IPS-18c (cell line): ENCODE results near the gene PRDM13.
"Not testable (repeated sequence)": the region's sequence is repeated elsewhere in the genome, so short reads cannot be mapped to it uniquely, and the experiment has no call there.

Experiments
- H3K4me3 ChIP-seq: 2 replicates; pipeline ENCODE4 v1.7.0; 2013; ENCODE audit warnings: low read depth, mild to moderate bottlenecking, low read length, moderate library complexity; ENCODE audit not compliant: insufficient read depth
- H3K9me3 ChIP-seq: one replicate; pipeline ENCODE4 v1.6.1; 2013; ENCODE audit warnings: mild to moderate bottlenecking, low read length, moderate library complexity; ENCODE audit not compliant: control insufficient read depth, insufficient read depth

Gene PRDM13

DNA sequence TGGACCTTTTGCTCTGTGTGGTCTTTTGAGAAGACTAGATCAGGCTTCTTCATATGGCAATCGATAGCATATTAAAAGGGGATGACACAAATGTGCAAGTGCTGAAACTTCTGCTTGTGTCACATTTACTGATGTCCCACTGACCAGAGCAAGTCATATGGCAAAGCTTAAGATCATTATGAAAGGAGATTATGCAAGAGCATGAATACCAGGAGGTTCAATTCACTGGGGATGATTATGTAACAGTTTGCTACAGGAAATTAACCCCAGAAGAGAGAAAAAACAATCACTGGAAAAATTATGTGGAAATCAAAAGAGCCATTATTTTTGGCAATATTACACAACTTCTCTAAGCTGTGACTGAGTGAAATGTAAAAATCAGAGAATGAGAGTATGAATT is 13.7 kb upstream of the PRDM13 start:
- H3K9me3 ChIP-seq: no peaks in the 10 kb centered on the region
- H3K4me3 ChIP-seq: no peak overlapping the region

GRCh38 chr6:99594696-99595095 is 11.9 kb upstream of the PRDM13 start:
- not testable (repeated sequence) for H3K4me3 ChIP-seq, H3K9me3 ChIP-seq

DNA sequence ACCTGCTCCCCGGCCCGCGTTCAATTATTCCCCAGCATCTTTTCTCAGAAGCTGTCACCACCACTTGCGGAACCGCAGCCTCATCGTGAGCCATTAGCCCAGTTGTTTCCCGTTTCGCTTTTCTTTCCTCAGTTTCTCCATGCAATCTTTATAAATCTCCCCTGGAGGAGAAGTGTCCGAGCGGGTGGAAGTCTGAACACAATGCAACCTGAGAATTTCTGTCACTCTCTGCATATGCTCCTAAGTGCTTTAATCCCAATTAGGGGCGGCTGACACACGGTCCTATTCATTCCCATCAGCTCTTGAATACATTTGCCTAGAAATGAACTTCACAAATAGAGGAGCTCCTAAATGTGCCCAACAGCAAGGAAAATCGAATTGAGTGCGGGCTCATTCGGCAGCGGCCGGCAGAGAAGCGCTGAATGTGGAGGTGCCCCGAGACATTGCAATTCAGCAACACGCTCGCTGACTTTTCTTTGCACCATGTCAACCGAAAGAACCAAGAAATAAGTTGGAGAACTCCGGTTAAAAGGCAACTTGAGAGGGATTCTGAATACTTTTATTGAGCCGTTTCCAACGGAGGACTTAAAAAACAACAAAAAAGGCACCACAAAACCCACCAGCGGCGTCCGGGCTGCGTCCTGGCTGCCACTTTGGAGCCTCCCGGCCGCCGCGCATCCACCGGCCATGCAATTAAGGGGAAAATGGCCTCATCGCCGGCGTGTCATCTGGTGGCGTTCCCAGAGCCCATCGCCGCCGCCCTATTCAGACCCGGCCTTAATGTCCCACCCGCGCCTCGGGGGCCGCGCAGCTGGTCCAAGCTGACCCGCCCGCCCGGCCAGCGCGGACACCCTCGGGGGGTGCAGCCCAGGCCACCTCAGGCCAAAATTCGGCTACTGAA is 3.9 kb upstream of the PRDM13 start:
- peaks cover 4% of the 10 kb centered on the region for H3K9me3 ChIP-seq
- peak overlapping the region; percentile 31 for H3K4me3 ChIP-seq

- H3K4me3 ChIP-seq: peak overlapping the region; percentile 31
- H3K9me3 ChIP-seq: peaks cover 4% of the 10 kb centered on the region
Measured at GRCh38 chr6:99603421-99604165, 3.0 kb upstream of the PRDM13 start.

GRCh38 chr6:99604166-99605073 is 2.2 kb upstream of the PRDM13 start:
- no peak overlapping the region for H3K4me3 ChIP-seq
- peaks cover 4% of the 10 kb centered on the region for H3K9me3 ChIP-seq

- no peak overlapping the region for H3K4me3 ChIP-seq
- H3K9me3 ChIP-seq: peaks cover 4% of the 10 kb centered on the region
Measured at GRCh38 chr6:99605074-99605734, 1.4 kb upstream of the PRDM13 start.

DNA sequence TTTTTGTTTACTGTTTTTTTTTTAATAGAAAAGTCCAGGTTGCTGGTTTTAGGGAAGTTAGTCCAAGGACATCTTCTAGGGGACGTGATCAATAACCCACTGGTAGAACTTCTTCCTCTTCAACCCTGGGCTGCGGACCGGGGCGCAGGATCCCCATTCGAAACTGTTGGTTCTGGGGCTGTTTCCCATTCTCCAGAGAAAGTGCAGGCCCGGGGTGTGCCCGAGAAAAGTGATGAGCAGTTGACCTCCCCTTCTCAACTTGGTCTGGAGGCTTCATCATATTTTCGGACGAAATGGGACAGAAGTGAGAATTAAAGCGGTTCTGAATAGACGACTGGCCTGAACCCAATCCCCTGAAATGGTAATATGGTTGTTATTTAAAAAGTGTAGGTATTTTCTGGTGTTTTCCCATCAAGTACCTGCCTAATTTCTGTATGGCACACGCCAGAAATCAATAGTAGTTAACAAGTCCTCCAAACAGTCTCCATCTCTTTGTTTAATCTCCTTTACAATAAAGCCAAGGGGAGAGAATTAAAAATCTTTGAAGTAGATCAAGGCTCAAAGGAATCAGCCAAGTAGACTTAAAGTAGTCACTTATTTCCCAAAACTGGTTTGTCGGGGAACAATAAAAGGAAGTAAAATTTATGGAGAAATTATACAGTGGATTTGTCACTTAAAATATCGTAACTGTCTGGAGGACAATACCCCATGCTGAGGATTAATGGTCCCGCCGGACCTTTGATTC is 550 bp upstream of the PRDM13 start:
- Histone ChIP-seq H3K4me3 (no peak overlapping the region), H3K9me3 (peaks cover 4% of the 10 kb centered on the region)

- H3K9me3 ChIP-seq: peaks cover 4% of the 10 kb centered on the region
- no peak overlapping the region for H3K4me3 ChIP-seq
Measured at GRCh38 chr6:99607416-99608036, 893 bp downstream of the PRDM13 start.

DNA sequence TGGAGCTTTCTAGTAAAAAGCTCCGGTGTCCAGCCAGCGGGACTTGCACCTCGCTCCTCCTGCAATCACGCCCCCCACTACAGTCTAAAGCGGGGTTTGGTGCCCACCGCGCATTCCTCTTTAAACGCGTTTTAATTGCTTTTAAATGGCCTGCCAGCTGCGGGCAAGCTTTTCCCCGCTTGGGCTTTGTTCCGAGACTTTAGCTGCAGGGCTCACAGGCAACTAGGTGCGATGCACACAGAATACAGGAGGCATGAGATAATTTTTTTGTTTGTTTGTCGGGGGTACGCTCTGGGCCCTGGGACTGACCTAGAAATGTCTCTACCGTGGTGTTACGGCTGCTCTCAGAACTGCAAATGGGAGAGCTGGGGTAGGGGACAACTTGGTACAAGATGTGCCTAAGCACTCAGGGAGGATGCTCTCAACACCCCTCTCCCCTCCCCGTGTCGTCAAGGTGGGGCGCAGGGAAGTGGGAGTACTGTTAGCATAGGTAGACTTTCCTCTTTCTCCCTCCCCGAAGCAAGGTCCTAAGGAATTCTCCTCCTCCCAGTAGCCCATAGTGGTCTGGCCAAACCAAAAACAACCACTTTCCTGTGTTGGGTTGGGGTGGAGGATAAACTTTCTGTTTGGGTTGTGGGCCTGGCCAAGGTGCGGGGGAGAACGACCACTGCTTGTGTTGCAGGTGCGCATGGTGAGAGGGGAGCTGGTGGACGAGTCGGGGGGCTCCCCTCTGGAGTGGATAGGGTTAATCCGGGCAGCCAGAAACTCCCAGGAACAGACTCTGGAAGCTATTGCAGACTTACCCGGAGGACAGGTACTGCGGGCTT is 1.6 kb downstream of the PRDM13 start:
- H3K4me3 ChIP-seq: no peak overlapping the region

GRCh38 chr6:99608886-99609482 is 2.4 kb downstream of the PRDM13 start:
- Histone ChIP-seq H3K9me3 (peaks cover 4% of the 10 kb centered on the region), H3K4me3 (no peak overlapping the region)

More for the DNA sequence above, 1.6 kb downstream of the PRDM13 start:
- H3K9me3 ChIP-seq: peaks cover 4% of the 10 kb centered on the region

- Histone ChIP-seq H3K4me3 (no peak overlapping the region), H3K9me3 (peaks cover 4% of the 10 kb centered on the region)
Measured at GRCh38 chr6:99609905-99610489, 3.4 kb downstream of the PRDM13 start.

GRCh38 chr6:99611148-99611547 is 4.5 kb downstream of the PRDM13 start:
- H3K9me3 ChIP-seq: peaks cover 4% of the 10 kb centered on the region
- H3K4me3 ChIP-seq: no peak overlapping the region

DNA sequence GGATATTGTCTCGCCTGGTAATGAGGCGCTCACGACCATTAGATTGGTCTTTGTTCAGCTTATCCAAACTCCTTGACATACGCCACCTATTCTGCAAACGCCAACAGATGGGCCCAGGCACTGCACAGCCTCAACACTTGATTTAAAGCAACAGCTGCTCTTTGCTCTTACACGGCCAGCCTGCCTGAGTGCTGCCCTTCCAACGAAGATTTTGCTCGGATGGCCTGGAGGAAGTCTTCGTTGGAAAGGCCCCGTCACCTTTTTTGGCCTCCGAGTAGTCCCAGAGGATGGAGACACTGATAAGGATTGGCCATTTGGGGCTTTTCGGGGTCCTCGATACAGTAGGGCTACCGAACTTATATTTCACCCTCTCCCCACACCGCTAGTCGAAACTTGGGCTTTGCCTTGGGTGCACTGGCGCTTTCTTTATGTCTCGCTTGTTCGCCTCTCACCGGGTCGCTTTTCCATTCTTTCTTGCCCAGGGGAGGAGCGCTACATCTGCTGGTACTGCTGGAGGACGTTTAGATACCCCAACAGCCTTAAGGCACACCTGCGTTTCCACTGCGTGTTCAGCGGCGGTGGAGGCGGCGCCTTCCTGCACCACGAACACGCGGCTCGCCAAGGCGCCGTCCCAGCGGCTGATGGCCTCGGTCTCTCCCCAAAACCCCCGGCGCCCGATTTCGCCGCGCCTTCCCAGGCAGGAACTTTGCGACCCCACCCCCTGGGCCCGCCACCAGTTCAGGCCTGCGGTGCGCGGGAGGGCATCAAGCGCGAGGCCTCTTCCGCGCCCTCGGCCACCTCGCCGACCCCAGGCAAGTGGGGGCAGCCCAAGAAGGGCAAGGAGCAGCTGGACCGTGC is 6.1 kb downstream of the PRDM13 start:
- Histone ChIP-seq H3K4me3 (peak overlapping the region; percentile 60), H3K9me3 (no peaks in the 10 kb centered on the region)

DNA sequence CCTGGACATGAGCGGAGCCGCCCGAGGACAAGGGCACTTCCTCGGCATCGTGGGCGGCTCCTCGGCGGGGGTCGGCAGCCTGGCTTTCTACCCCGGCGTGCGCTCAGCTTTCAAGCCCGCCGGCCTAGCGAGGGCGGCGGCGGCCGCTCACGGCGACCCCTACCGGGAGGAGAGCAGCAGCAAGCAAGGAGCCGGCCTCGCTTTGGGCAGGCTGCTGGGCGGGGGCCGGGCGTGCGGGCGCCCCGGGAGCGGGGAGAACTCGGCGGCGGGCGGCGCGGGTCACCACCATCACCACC is 6.7 kb downstream of the PRDM13 start:
- peak overlapping the region; percentile 60 for H3K4me3 ChIP-seq
- no peaks in the 10 kb centered on the region for H3K9me3 ChIP-seq
